Astrocyte (in vitro differentiated cells and primary cell): ENCODE data around the gene PTPRT.

ENCODE experiments used
- CTCF ChIP-seq: IDR thresholded peaks from 2 replicates; pipeline ENCODE4 v1.5.1; 2011; ENCODE audit warnings: low read depth, mild to moderate bottlenecking, inconsistent platforms, low read length, moderate library complexity; ENCODE audit not compliant: insufficient read depth
- EZH2 ChIP-seq: IDR thresholded peaks from 2 replicates; pipeline ENCODE4 v1.6.1; 2012; ENCODE audit warnings: mild to moderate bottlenecking, low read length, inconsistent platforms; ENCODE audit not compliant: insufficient read depth

- TF ChIP-seq CTCF (no peak), EZH2 (no peak)
Measured at GRCh38 chr20:42524058-42524457, 665.6 kb downstream of the PTPRT start.
